Skin epidermis (tissue), 12 donors: ENCODE measurements around the gene FRMD6.

ENCODE experiments used
- H3K27ac ChIP-seq, 21 experiments: fragments of 200-600 bp; sonication (generic) in 11 of 21; one replicate each; pipeline ENCODE4 v1.5.0; 2020; ENCODE audit warnings: mild to moderate bottlenecking in 3 of 21, inconsistent platforms in 2 of 21, moderate library complexity in 2 of 21
- H3K4me3 ChIP-seq, 7 experiments: fragments of 200-600 bp; sonication (generic) in 2 of 7; one replicate each; pipeline ENCODE4 v1.5.0; 2020; ENCODE audit warnings: inconsistent platforms in 2 of 7, mild to moderate bottlenecking in 2 of 7, moderate library complexity in 1 of 7

FRMD6 gene

GRCh38 chr14:51658441-51659173, 6.9 kb downstream of the FRMD6 start:
- peak overlapping the region in 1 of 21 experiments; percentile 35 for H3K27ac ChIP-seq
- no peak overlapping the region for H3K4me3 ChIP-seq

DNA sequence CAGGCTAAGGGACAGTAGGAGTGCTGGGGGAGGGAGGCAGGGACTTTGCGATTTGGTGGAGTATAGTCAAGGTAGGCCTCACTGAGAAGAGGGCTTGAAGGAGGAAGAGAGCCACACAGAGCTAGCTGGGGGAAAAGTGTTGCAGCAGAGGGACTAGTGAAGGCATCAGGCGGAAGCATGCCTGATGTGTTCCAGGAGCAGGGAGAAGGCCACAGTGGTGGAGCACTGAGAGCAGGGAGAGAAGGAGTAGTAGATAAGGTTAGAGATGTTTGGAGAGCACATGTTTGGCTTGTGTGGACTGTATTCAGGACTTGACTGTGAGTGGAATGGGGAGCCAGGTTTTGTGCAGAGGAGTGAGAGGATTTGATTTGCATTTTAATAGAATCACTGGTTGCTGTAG, 9.0 kb downstream of the FRMD6 start:
- no peak overlapping the region for H3K27ac ChIP-seq
- no peak overlapping the region for H3K4me3 ChIP-seq

DNA sequence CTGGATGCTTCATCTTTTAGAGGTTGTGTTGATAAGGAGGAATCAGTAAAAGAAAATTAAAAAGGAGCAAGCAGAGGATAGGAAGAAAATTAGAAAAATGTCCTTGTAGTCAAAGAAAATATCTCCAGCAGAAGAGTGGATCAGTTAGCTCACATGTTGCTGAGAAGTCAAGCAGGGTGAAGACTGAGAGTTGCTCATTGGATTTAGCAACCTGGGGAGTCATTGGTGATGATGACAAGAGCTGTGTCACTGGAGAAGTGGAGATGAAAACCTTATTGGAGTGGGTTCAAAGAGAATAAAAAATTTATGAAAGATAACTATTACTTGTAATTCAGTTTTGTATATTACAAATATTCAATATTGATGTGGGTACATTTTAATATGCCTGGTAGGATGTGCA, 9.8 kb downstream of the FRMD6 start:
- H3K27ac ChIP-seq, result no peak overlapping the region
- no peak overlapping the region for H3K4me3 ChIP-seq

GRCh38 chr14:51663783-51664326, 12.1 kb downstream of the FRMD6 start:
- Histone ChIP-seq H3K27ac (no peak overlapping the region), H3K4me3 (no peak overlapping the region)

DNA sequence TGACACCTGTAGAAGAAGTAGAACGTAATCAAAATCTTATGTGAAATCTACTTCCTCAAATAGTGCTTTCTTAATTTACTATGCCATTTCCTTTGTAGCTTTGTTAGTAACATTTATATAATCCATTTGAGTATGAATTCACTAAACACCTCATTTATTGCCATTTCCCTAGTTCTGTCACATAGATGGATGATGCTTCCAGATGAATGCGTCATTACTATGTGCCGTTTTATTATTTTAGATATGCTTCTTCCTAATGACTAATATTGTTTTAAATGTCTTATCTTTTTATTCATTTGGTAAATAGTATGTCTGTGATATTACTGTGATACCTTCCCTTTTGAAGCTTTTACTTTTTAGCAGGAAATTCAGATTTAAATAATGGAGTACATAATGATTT, 14.4 kb downstream of the FRMD6 start:
- no peak overlapping the region for H3K27ac ChIP-seq

DNA sequence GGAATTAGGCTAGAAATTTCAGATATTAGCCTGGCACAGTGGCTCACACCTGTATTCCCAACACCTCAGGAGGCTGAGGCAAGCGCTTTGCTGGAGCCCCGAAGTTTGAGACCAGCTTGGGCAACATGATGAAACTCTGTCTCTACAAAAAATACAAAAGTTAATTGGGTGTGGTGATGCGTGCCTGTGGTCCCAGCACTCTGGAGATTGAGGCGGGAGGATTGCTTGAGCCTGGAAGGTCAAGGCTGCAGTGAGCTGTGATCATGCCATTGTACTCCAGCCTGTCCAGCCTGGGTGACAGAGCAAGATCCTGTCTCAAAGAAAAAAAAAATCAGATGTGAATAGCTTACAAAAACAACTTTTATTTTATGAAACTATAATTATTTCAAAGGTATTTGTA, 15.1 kb downstream of the FRMD6 start:
- H3K27ac ChIP-seq, result no peak overlapping the region
- no peak overlapping the region for H3K4me3 ChIP-seq

More for the DNA sequence above, 14.4 kb downstream of the FRMD6 start:
- no peak overlapping the region for H3K4me3 ChIP-seq

- Histone ChIP-seq H3K4me3 (no peak overlapping the region), H3K27ac (no peak overlapping the region)
Measured at GRCh38 chr14:51668870-51669269, 17.2 kb downstream of the FRMD6 start.

- Histone ChIP-seq H3K4me3 (no peak overlapping the region), H3K27ac (no peak overlapping the region)
Measured at GRCh38 chr14:51674294-51675002, 22.7 kb downstream of the FRMD6 start.

- Histone ChIP-seq H3K4me3 (no peak overlapping the region), H3K27ac (peak overlapping the region in 2 of 21 experiments; percentile 0 to 9)
Measured at GRCh38 chr14:51676549-51676948, 24.8 kb downstream of the FRMD6 start.

GRCh38 chr14:51677266-51677665, 25.6 kb downstream of the FRMD6 start:
- Histone ChIP-seq H3K4me3 (no peak overlapping the region), H3K27ac (peak overlapping the region in 3 of 21 experiments; percentile 25 to 37 (median 30))

DNA sequence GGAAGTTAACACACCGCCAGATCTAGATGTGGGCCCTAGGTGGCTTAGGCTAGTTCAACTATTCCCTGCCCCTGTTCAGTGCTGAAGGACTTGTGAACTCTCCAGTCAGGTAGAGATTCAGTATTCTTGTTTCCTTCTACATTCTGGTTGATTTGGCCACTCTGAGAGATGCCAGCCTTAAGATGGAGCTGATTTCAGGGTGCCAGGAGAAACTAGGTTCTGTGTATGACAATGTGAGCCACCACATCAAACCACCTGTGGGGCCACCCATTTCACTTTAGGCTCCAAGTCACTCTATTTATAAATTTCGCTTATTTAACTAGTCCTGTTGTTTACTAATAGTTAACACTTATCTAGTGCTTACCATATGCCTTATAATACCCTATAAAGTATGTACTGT, 26.0 kb downstream of the FRMD6 start:
- H3K27ac ChIP-seq, result peak overlapping the region in 6 of 21 experiments; percentile 14 to 33 (median 26)
- no peak overlapping the region for H3K4me3 ChIP-seq

DNA sequence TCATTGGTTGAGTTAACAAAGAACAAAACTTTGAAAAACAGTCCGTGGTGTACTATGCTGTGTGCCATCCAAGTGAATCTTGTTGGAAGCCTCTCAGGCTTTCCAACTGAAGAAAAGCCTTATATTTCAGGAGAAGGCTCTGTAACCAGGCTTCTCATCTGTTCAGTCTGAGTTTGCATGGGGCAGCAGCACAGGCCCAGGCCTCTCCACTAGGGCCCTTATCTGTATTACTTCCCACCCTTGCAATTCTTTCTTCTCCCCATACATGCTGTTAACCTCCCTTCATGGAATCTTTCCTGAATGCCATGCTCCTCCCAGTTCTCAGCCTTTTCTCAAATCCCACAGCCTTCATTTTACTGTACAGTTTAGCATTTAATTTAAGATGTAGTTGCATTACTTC, 28.3 kb downstream of the FRMD6 start:
- H3K27ac ChIP-seq, result no peak overlapping the region
- no peak overlapping the region for H3K4me3 ChIP-seq

DNA sequence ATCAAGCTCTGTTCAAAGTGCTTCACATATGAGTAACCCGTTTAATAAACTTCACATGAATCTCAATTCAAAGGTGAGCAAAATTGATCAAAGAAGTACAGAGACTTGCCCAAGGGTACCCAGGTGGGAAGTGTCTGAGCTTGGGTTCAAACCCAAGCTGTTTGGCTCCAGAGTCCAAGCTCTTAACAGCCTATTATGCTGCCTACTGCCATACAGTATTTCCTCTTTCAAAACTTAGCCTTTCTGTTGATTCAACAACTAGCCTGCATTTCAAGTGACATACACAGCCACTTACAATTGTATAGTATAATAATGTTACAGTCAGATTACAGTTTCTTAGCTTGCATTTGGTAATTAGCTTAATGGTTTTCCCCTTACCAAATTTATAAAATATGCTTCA, 29.7 kb downstream of the FRMD6 start:
- H3K27ac ChIP-seq, result no peak overlapping the region
- H3K4me3 ChIP-seq, result no peak overlapping the region

DNA sequence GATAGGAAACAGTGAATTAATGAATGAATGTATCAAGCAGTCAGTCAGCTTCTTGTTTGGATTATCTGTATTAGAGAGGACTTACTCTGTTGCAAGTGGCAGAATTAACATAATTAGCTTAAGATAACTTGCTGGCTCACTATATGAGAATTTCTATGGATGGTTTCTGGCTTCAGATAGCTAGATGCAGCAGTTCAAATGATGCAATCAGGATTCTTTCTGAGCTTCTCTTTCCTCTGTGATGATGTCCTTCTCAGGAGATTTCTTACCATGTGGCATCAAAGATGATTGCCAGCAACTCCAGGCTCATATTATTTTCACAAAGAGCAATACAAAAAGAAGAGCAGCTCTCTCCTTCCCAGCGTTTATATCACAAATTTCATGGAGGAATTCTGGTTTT, 30.7 kb downstream of the FRMD6 start:
- no peak overlapping the region for H3K27ac ChIP-seq

GRCh38 chr14:51684760-51685159, 33.0 kb downstream of the FRMD6 start:
- Histone ChIP-seq H3K27ac (no peak overlapping the region), H3K4me3 (no peak overlapping the region)

More for the DNA sequence above, 30.7 kb downstream of the FRMD6 start:
- no peak overlapping the region for H3K4me3 ChIP-seq

DNA sequence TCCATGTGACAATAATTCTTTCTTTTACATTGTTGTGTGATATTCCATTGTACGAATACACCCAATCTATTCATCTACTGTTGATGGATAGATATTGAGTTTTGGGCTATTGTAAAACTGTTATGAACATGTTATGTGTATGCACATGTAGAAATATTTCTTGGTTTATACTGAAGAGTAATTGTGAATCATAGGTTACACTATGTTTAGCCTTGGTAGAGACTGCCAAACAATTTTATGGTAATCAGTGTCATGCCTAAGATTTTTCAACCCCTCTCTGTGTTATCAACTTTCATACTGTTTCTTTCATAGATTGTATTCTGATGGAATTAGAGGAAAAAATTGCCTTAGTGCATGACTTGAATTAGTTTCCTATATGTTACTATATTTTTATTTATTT, 39.5 kb downstream of the FRMD6 start:
- no peak overlapping the region for H3K27ac ChIP-seq
- H3K4me3 ChIP-seq, result no peak overlapping the region

GRCh38 chr14:51692646-51693045, 40.9 kb downstream of the FRMD6 start:
- Histone ChIP-seq H3K4me3 (no peak overlapping the region), H3K27ac (no peak overlapping the region)

DNA sequence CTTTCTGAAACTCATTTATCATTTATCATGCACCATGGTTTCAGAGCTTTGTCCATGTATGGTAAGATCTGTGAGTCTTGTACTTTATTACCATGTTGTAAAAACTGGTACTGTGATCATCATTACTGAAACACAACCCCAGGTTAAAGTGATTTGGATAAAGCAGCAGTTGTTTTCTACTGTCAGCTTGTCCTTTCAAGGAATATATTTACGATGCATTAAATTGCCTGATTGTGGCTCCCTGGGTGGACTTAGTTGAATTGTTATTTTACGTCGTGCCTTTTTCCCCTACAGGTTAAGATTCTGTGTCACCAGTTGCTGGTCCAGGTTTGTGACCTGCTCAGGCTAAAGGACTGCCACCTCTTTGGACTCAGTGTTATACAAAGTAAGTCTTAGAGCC, 46.1 kb downstream of the FRMD6 start:
- no peak overlapping the region for H3K27ac ChIP-seq
- H3K4me3 ChIP-seq, result no peak overlapping the region

DNA sequence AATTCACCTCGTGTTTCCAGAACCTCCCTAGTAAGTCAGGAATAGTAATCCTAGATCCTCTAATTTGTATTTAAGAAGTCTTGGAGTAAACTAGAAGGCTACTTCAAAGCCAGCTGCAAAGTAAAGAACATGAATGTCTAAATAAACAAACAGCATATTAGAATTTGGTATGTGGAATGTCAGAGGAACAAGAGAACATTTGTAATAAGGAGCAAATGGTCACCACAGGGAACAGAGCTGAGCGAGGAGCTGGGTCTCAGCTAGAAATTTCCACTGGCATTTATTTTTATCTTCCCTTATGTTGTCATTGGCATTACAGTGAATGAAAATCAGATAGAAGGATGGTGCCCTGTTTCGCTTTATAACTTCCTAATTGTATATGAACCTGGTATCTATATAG, 50.2 kb downstream of the FRMD6 start:
- no peak overlapping the region for H3K27ac ChIP-seq
- H3K4me3 ChIP-seq, result no peak overlapping the region

DNA sequence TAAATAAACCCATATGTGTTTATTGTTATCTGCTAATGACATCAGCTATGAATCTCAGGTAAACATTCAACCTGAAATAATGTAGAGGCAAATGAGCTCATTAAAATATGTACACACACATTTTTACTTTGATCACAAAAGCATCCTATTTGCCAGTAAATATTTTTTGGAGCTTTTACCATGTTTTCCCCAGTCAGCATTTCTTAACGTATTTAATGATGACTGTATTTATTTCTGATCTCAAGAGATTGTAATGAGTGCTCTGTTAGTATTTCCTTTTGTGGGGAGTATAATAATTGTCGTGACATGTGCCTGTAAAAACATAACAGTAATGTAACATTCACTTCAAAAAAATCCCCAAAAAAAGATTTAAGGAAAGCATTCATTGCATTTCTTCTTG, 52.1 kb downstream of the FRMD6 start:
- H3K4me3 ChIP-seq, result no peak overlapping the region
- no peak overlapping the region for H3K27ac ChIP-seq

DNA sequence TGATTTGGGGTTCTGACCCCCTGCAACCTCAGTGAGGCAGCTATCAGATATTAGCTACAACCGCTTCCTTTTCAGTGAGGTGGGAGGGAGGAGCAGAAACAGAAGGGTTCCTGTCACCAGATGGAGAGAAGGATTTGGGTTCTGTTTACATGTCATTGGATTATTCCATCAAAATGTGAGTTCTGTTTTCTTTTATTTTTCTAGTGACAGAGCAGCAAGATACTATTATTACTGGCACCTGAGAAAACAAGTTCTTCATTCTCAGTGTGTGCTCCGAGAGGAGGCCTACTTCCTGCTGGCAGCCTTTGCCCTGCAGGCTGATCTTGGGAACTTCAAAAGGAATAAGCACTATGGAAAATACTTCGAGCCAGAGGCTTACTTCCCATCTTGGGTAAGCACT, 52.8 kb downstream of the FRMD6 start:
- H3K4me3 ChIP-seq, result no peak overlapping the region
- no peak overlapping the region for H3K27ac ChIP-seq
